HFFc6 (cell line): Measurements from ENCODE around the gene RARB. TPM values are rescaled to one million over a fixed set of nuclear protein-coding genes. Genes with fewer than 3 reads are reported as not detected.

Experiments
- DNase-seq: peaks from one replicate; pipeline ENCODE4 v3.0.0-alpha.2; 2018
- H3K27ac Mint-ChIP-seq: 2 replicates; pipeline ENCODE4 v1.8.0; 2020; ENCODE audit warnings: mild to moderate bottlenecking, mixed read lengths
- H3K27me3 Mint-ChIP-seq: 2 replicates; pipeline ENCODE4 v1.8.0; 2021; ENCODE audit warnings: mild to moderate bottlenecking, moderate library complexity, mixed read lengths; ENCODE audit not compliant: insufficient read depth
- H3K36me3 Mint-ChIP-seq: 2 replicates; pipeline ENCODE4 v1.8.0; 2021; ENCODE audit warnings: low read depth, mixed read lengths
- H3K4me1 Mint-ChIP-seq: 2 replicates; pipeline ENCODE4 v1.8.0; 2020; ENCODE audit warnings: low read depth, mixed read lengths
- H3K4me3 Mint-ChIP-seq: 2 replicates; pipeline ENCODE4 v1.8.0; 2020; ENCODE audit warnings: mild to moderate bottlenecking, moderate library complexity, mixed read lengths
- H3K9me3 Mint-ChIP-seq: 2 replicates; pipeline ENCODE4 v1.8.0; 2020; ENCODE audit warnings: mild to moderate bottlenecking, mixed read lengths
- total RNA-seq, 6 experiments: library from RNA; stranded (reverse); fragmentation: NEBNext Ultra II Directional; extraction: Animal tissue kit (Norgen Biotek cat#: 25700); gene quantifications; 2 replicates in 1 of 6; 3 replicates in 5 of 6; pipeline ENCODE4 v1.2.3, GENCODE V29; 2021
- TF ChIP-seq, protein P1 (sequence below): fragments of 200-600 bp; sonication (generic); IDR thresholded peaks from 2 replicates; pipeline ENCODE4 v1.5.0; 2021; ENCODE audit warnings: antibody characterized with exemption, mild to moderate bottlenecking

The RARB gene
- total RNA-seq, 6 experiments from 2014 or later = 1.6 to 2.4 (median 1.8) TPM; not detected in 2

DNA sequence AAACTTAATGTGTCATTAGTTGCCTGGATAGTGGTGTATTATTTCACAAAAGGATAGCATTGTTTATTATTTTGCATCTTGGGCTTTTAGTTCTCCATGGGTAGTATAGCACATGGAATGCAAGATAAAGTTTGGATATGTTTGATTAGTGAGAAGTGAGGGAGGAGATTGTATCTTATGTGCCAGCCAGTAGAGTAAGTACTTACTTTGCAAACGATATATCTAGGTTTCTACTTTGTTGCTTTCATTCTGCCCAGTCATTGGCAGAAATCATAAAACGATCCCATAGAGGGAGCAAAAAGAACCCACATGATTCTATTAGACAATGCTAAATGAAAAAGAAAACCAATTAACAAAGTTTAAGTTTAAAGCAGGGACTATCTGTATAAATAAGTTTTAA lies 105.3 kb downstream of the RARB start:
- Mint-ChIP-seq H3K4me1 (peaks cover 17% of the 10 kb centered on the region; the same call in 1 of the 2 replicates), H3K4me3 (no peak overlapping the region), H3K27me3 (peaks cover 2% of the 10 kb centered on the region), H3K36me3 (peaks cover 8% of the 10 kb centered on the region; the same call in 1 of the 2 replicates), H3K27ac (no peak overlapping the region), H3K9me3 (peaks cover 7% of the 10 kb centered on the region)
- no peak for DNase-seq
- TF ChIP-seq, protein P1, sequence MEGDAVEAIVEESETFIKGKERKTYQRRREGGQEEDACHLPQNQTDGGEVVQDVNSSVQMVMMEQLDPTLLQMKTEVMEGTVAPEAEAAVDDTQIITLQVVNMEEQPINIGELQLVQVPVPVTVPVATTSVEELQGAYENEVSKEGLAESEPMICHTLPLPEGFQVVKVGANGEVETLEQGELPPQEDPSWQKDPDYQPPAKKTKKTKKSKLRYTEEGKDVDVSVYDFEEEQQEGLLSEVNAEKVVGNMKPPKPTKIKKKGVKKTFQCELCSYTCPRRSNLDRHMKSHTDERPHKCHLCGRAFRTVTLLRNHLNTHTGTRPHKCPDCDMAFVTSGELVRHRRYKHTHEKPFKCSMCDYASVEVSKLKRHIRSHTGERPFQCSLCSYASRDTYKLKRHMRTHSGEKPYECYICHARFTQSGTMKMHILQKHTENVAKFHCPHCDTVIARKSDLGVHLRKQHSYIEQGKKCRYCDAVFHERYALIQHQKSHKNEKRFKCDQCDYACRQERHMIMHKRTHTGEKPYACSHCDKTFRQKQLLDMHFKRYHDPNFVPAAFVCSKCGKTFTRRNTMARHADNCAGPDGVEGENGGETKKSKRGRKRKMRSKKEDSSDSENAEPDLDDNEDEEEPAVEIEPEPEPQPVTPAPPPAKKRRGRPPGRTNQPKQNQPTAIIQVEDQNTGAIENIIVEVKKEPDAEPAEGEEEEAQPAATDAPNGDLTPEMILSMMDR = no peak

DNA sequence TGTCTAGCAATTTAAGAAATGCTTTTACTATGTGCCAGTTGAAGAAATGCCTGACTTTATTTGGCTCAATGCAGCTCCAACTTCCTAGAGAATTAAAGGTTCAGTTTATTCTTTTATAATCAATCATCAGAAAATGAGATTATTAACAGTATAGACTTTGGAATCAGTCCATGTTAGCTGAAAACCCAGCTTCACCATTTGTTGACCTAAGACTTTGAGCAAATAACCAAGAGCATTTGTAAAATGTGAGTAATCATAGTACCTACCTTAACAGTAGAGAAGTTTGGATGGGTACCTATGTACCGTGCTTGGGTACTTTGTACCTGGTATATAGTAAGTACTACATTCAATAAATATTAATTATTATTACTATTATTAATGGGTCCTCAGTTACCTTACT lies 105.9 kb downstream of the RARB start:
- no peak for DNase-seq
- no peak overlapping the region for H3K27ac Mint-ChIP-seq
- peaks cover 2% of the 10 kb centered on the region for H3K27me3 Mint-ChIP-seq
- no peak overlapping the region for H3K4me3 Mint-ChIP-seq
- H3K36me3 Mint-ChIP-seq = peaks cover 8% of the 10 kb centered on the region; the same call in 1 of the 2 replicates
- TF ChIP-seq, protein P1 = no peak
- H3K4me1 Mint-ChIP-seq = peaks cover 17% of the 10 kb centered on the region; the same call in 1 of the 2 replicates
- H3K9me3 Mint-ChIP-seq = peaks cover 7% of the 10 kb centered on the region

DNA sequence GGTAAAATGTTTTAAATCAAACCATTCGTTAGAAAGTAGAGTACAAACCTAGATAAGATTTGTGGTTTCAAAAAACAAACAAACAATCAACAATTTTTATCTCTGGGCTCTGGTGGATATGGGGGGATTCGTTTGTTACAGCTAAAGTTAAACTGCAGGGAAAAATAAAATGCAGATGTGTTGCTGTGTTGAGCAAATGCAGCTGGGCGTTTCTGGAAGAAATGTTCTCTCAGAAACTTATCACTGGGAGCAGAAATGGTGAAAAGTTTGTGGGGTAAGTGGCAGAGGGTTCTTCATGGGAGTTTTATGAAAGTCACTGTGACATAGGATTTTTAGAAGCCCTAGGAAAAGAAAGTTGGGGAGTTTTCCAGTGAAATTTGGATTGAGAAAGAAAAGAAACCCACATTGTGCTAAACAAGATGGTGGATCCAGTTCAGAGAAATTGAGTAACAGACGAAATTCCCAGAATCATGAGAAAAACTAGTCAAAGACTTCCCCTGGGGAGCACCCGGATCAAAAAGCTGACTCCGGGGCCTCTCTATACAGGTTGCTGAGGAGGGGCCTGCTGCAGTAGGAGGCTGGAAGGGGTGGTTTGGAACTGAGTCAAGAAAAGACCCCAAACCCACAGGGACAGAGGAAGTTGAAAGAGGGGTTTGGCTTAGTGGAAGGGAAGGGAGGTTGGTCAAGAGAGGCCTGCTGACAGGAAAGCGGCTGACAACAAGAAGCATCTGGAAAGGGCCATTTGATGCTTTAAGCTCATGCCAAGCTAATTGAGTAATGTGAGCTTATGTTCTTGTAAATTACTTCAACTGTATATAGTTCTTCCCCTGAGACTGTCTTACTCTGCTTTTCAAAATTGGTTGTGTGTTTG lies 108.7 kb downstream of the RARB start:
- Mint-ChIP-seq H3K27ac (no peak overlapping the region; the same call in 1 of the 2 replicates), H3K4me1 (peaks cover 28% of the 10 kb centered on the region; the same call in 1 of the 2 replicates), H3K36me3 (peaks cover 8% of the 10 kb centered on the region; the same call in 1 of the 2 replicates), H3K4me3 (no peak overlapping the region), H3K27me3 (peaks cover 2% of the 10 kb centered on the region), H3K9me3 (peaks cover 7% of the 10 kb centered on the region)
- TF ChIP-seq, protein P1 = no peak
- DNase-seq = no peak

DNA sequence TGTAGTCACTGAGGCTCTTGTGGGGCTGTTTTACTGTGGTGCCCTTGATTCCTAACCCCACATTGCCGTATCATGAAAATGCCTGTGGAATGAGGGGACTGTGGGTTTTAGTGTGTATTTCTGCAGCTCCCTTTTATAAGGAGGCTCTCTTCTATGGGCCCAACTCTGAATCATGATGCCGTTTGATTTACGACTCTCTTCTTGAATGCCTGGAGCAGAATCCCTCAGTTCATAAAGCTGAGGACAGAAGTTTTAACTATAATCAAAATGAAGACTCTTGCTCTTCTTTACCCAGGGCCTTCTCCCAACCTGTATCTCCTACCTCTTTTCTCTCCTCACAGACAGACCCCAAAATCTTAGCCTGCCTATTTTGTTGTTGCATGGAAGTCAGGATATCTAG lies 109.5 kb downstream of the RARB start:
- H3K27ac Mint-ChIP-seq = no peak overlapping the region; the same call in 1 of the 2 replicates
- peaks cover 2% of the 10 kb centered on the region for H3K9me3 Mint-ChIP-seq
- peaks cover 3% of the 10 kb centered on the region; the same call in 1 of the 2 replicates for H3K36me3 Mint-ChIP-seq
- H3K27me3 Mint-ChIP-seq = peaks cover 2% of the 10 kb centered on the region
- peaks cover 31% of the 10 kb centered on the region; the same call in 1 of the 2 replicates for H3K4me1 Mint-ChIP-seq
- no peak overlapping the region for H3K4me3 Mint-ChIP-seq
- DNase-seq = no peak
- TF ChIP-seq, protein P1 = no peak

DNA sequence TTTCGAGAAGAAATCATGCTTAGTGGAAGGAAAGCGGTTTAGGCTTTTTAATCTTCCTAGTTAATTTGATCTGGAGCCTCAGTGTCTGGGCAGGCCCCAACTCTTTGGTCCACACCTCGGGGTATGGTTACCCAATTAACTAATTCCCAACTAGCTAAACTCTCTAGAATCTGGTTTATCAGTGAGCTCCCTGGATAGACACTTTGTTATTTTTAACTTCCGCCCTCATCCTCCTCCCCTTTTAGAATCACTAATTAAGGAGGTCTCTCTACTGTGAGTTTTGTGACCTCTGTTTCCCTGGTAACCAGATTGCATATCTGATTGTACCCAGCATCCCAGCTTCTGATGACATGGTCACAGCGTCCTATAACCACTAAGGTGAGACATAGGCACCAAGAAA lies 112.2 kb downstream of the RARB start:
- Mint-ChIP-seq H3K9me3 (no peaks in the 10 kb centered on the region), H3K4me1 (peaks cover 31% of the 10 kb centered on the region; the same call in 1 of the 2 replicates), H3K27ac (no peak overlapping the region), H3K36me3 (no peaks in the 10 kb centered on the region; the same call in 1 of the 2 replicates), H3K4me3 (no peak overlapping the region), H3K27me3 (peaks cover 1% of the 10 kb centered on the region)
- TF ChIP-seq, protein P1 = no peak
- DNase-seq = peak; percentile 4
